OCI-LY7 (cell line): ENCODE data around the gene MRPL20. TPM values are rescaled to one million over a fixed set of nuclear protein-coding genes. Genes with fewer than 3 reads are reported as not detected.
"Not testable (repeated sequence)": the region's sequence is repeated elsewhere in the genome, so short reads cannot be mapped to it uniquely, and the experiment has no call there.

Experiments
- Bru-seq: library from RNA; stranded (reverse); fragments of 400-500 nt; gene quantifications from one replicate; lab custom pipeline; 2021; lab: Mats Ljungman, UMichigan
- BruChase-seq, 2 experiments: library from RNA; stranded (reverse); fragments of 400-500 nt; gene quantifications; one replicate each; lab custom pipeline; 2021; lab: Mats Ljungman, UMichigan
- BruUV-seq: library from RNA; stranded (reverse); fragments of 400-500 nt; replicated peaks from 2 replicates; lab custom pipeline; 2021; lab: Mats Ljungman, UMichigan
- CTCF ChIA-PET: fragments of 300-600 bp; sonication (Branson Sonifier 250); formaldehyde crosslinking; loops from one replicate; lab custom pipeline; 2022; ENCODE audit warnings: antibody characterized with exemption; ENCODE audit not compliant: unreplicated experiment; lab: Charles Lee
- POLR2A ChIA-PET: fragments of 300-600 bp; sonication (Branson Sonifier 250); formaldehyde crosslinking; loops from one replicate; lab custom pipeline; 2022; ENCODE audit warnings: antibody characterized with exemption; lab: Charles Lee
- DNase-seq: peaks from one replicate; pipeline ENCODE4 v3.0.0-alpha.2; 2015; ENCODE audit warnings: low spot score
- H2AFZ ChIP-seq: fragments of 200-600 bp; sonication (generic), shearing (Covaris generic); 2 replicates; pipeline ENCODE4 v1.6.1; 2014; ENCODE audit warnings: mild to moderate bottlenecking, antibody characterized with exemption, low read length, moderate library complexity
- H3K27ac ChIP-seq: fragments of 200-600 bp; sonication (generic); 2 replicates; pipeline ENCODE4 v1.5.1; 2014; ENCODE audit warnings: mixed run types, low read depth, mild to moderate bottlenecking, moderate library complexity, low read length, inconsistent platforms; ENCODE audit not compliant: poor library complexity, severe bottlenecking
- H3K36me3 ChIP-seq: fragments of 200-600 bp; sonication (generic); 2 replicates; pipeline ENCODE4 v1.6.1; 2014; ENCODE audit warnings: mild to moderate bottlenecking, antibody characterized with exemption, low read length, moderate library complexity, mixed read lengths; ENCODE audit not compliant: insufficient read depth
- H3K4me1 ChIP-seq: fragments of 200-600 bp; sonication (generic); 2 replicates; pipeline ENCODE4 v1.5.1; 2014; ENCODE audit warnings: mild to moderate bottlenecking, low read length; ENCODE audit not compliant: insufficient read depth, poor library complexity, severe bottlenecking
- H3K4me2 ChIP-seq: fragments of 200-600 bp; sonication (generic); 2 replicates; pipeline ENCODE4 v1.6.1; 2014; ENCODE audit warnings: mild to moderate bottlenecking, low read length
- H3K4me3 ChIP-seq: fragments of 200-600 bp; sonication (generic); 2 replicates; pipeline ENCODE4 v1.5.1; 2014; ENCODE audit warnings: mild to moderate bottlenecking, low read depth, low read length; ENCODE audit not compliant: poor library complexity, severe bottlenecking
- H3K79me2 ChIP-seq: fragments of 200-600 bp; sonication (generic); 2 replicates; pipeline ENCODE4 v1.6.1; 2016; ENCODE audit warnings: low read depth, mild to moderate bottlenecking, low read length, moderate library complexity, mixed read lengths; ENCODE audit not compliant: insufficient read depth
- H3K9me2 ChIP-seq: fragments of 200-600 bp; sonication (generic); 2 replicates; pipeline ENCODE4 v1.6.1; 2016; ENCODE audit warnings: mild to moderate bottlenecking, low read length, mixed read lengths; ENCODE audit not compliant: insufficient read depth
- H3K9me3 ChIP-seq: fragments of 200-600 bp; sonication (generic); 2 replicates; pipeline ENCODE4 v1.6.1; 2014; ENCODE audit warnings: mild to moderate bottlenecking, mixed run types, low read length, mixed read lengths
- H4K20me1 ChIP-seq: fragments of 200-600 bp; sonication (generic); 2 replicates; pipeline ENCODE4 v1.6.1; 2014; ENCODE audit warnings: mild to moderate bottlenecking, antibody characterized with exemption, low read length, moderate library complexity, mixed read lengths; ENCODE audit not compliant: insufficient read depth
- CTCF ChIP-seq: fragments of 200-600 bp; sonication (generic); conservative IDR thresholded peaks from 2 replicates; pipeline ENCODE4 v1.5.1; 2014; ENCODE audit warnings: mild to moderate bottlenecking, antibody characterized with exemption, low read length, moderate library complexity, mixed read lengths
- EZH2phosphoT487 ChIP-seq: fragments of 200-600 bp; sonication (generic); IDR thresholded peaks from 2 replicates; pipeline ENCODE4 v1.6.1; 2018; ENCODE audit warnings: low read depth, borderline replicate concordance, mild to moderate bottlenecking, mixed run types, antibody characterized with exemption, low read length, moderate library complexity, mixed read lengths
- intact Hi-C: fragments of 100-400 bp; cut with micrococcal nuclease; formaldehyde crosslinking; loops from one replicate; pipeline ENCODE4 v1.10.0; 2022; ENCODE audit not compliant: unreplicated experiment
- long read RNA-seq: library from polyadenylated mRNA; stranded (forward); transcript quantifications from one replicate; pipeline ENCODE4 v2.0.0, GENCODE V29; 2022
- total RNA-seq, 2 experiments: library from RNA; depleted of rRNA in 1 of 2; stranded (reverse); fragments of >200 nt in 1 of 2; shearing (Covaris generic) in 1 of 2; gene quantifications; 2 replicates each; pipeline ENCODE4 v1.2.3, GENCODE V29; 2014 to 2022

Gene MRPL20
- total RNA-seq (2014; rRNA removed; shearing (Covaris generic)), result 165 and 196 TPM in 2 replicates
- 116 and 143 TPM in 2 replicates for total RNA-seq (2022)
- Bru-seq, nascent RNA, result percentile 90 among the genes with signal in this experiment
- percentile 95 among the genes with signal in this experiment for BruChase-seq, experiment 1, labeled RNA remaining after a 6-hour chase
- BruChase-seq, experiment 2, labeled RNA remaining after a 2-hour chase, result percentile 90 among the genes with signal in this experiment
- long read RNA-seq, transcript MRPL20-201 (4 exons, 721 nt), result major isoform, 70 of 82 reads
- long read RNA-seq, partial matches to known transcripts, result 2 of 82 reads
- long read RNA-seq, other reads (novel, unspliced or antisense), result 9 of 82 reads

- TF ChIP-seq CTCF, result no peak
- TF ChIP-seq EZH2phosphoT487, result no peak
- ChIA-PET CTCF (no interaction called here), POLR2A (interaction anchor here (0.5 to 1.0 kb wide), 3 partner anchors 13 to 167 kb away, joined by 3 to 4 read pairs (median 3); no protein-coding TSS in a partner anchor)
- Histone ChIP-seq H3K9me2 (no peaks in the 10 kb centered on the region), H3K9me3 (no peaks in the 10 kb centered on the region), H3K79me2 (peaks cover 49% of the 10 kb centered on the region), H3K4me1 (peaks cover 19% of the 10 kb centered on the region), H3K27ac (peak within 1 kb of the TSS; percentile 73), H3K4me3 (peak within 1 kb of the TSS; percentile 92), H4K20me1 (peaks cover 6% of the 10 kb centered on the region), H3K36me3 (peaks cover 64% of the 10 kb centered on the region), H3K4me2 (peak within 1 kb of the TSS; percentile 84), H2AFZ (0 out of 2 replicates have a peak within 1 kb of the TSS, but pooled peaks have one; percentile 24)
- intact Hi-C loops, result loop anchor here (5.0 kb wide), 1 partner anchor 105 kb away; the partner anchor contains the start of gene ATAD3A
- BruUV-seq, result no TSS peak
- DNase-seq, result peak; percentile 95
These were observed at the start of gene MRPL20 for GRCh38 chr1:1406821-1407635. Gene MRPL20, minus strand, starts transcription at chr1:1407293. Its CDS starts 76 bp downstream, at chr1:1407217.

- H4K20me1 ChIP-seq, CTCF ChIA-PET, H3K4me2 ChIP-seq, H2AFZ ChIP-seq, BruUV-seq, H3K4me1 ChIP-seq, DNase-seq, H3K9me3 ChIP-seq, H3K36me3 ChIP-seq, intact Hi-C loops, H3K27ac ChIP-seq, H3K79me2 ChIP-seq, H3K4me3 ChIP-seq, H3K9me2 ChIP-seq: not testable (repeated sequence)
- POLR2A ChIA-PET, result interaction anchor here (0.7 kb wide), 1 partner anchor 8 kb away, joined by 6 read pairs; no protein-coding TSS in a partner anchor
These were observed 49.7 kb upstream of the MRPL20 start for GRCh38 chr1:1456683-1457255.

GRCh38 chr1:1455934-1456333 is 48.8 kb upstream of the MRPL20 start:
- DNase-seq, CTCF ChIA-PET, H3K36me3 ChIP-seq, H3K9me3 ChIP-seq, H3K9me2 ChIP-seq, H3K27ac ChIP-seq, BruUV-seq, intact Hi-C loops, H3K4me1 ChIP-seq, H2AFZ ChIP-seq, H3K79me2 ChIP-seq, POLR2A ChIA-PET, H3K4me2 ChIP-seq, H3K4me3 ChIP-seq, H4K20me1 ChIP-seq: not testable (repeated sequence)
